Stomach (tissue), 9 donors: ENCODE data around the gene CHRNG. TPM values are rescaled to one million over a fixed set of nuclear protein-coding genes. Genes with fewer than 3 reads are reported as not detected.
A peak's percentile ranks its signal among the peaks of the same experiment; 100 is the strongest.

ENCODE experiments used
- DNase-seq, 2 donors: peaks; one replicate each; pipeline versions ENCODE4 v3.0.0 to v3.0.0-alpha.2; 2013 to 2019
- H3K27ac ChIP-seq, 5 donors: fragments of 200-600 bp in 4 of 5; sonication (generic) in 4 of 5; one replicate each; pipeline ENCODE4 v1.5.1; 2013 to 2019; ENCODE audit warnings: mild to moderate bottlenecking in 1 of 5, moderate library complexity in 1 of 5
- H3K27me3 ChIP-seq, 3 donors: fragments of 200-600 bp; sonication (generic); one replicate each; pipeline ENCODE4 v1.5.1; 2017 to 2019; ENCODE audit warnings: mixed run types in 1 of 3
- H3K36me3 ChIP-seq, 4 donors: fragments of 200-600 bp; sonication (generic); 1 replicate in 3 of 4; 2 replicates in 1 of 4; pipeline ENCODE4 v1.5.1; 2016 to 2019
- H3K4me1 ChIP-seq, 4 donors: fragments of 200-600 bp; sonication (generic); one replicate each; pipeline ENCODE4 v1.5.1; 2016 to 2019
- H3K4me3 ChIP-seq, 4 donors: fragments of 200-600 bp; sonication (generic) in 3 of 4; one replicate each; pipeline ENCODE4 v1.5.1; 2016 to 2019; ENCODE audit warnings: mild to moderate bottlenecking in 1 of 4
- H3K9me3 ChIP-seq, 4 donors: fragments of 200-600 bp; sonication (generic); one replicate each; pipeline ENCODE4 v1.5.1; 2016 to 2019
- EP300 ChIP-seq: sonication (generic); formaldehyde crosslinking; IDR thresholded peaks from one replicate; pipeline ENCODE4 v1.6.1; 2017; ENCODE audit warnings: antibody characterized with exemption
- POLR2A ChIP-seq, 4 donors: fragments of 450-650 bp; IDR thresholded peaks; one replicate each; pipeline ENCODE4 v1.6.1; 2016; ENCODE audit warnings: antibody characterized with exemption in 4 of 4, control low read depth in 2 of 4, mild to moderate bottlenecking in 1 of 4, moderate library complexity in 1 of 4
- POLR2AphosphoS5 ChIP-seq, 3 donors: sonication (generic); formaldehyde crosslinking; IDR thresholded peaks; one replicate each; pipeline ENCODE4 v1.6.1; 2016; ENCODE audit warnings: antibody characterized with exemption in 3 of 3
- WGBS, 5 donors: extraction: QIAGEN DNeasy Blood & Tissue Kit in 3 of 5; methylation state at CpG; one replicate each; pipeline versions ENCODE4 v1.1.5 to v1.1.7; 2013 to 2018; 5-methylcytosine and 5-hydroxymethylcytosine counted together
- intact Hi-C: fragments of 100-400 bp; cut with DNase I; formaldehyde crosslinking; loops from one replicate; pipeline ENCODE4 v1.15.1; 2023; ENCODE audit warnings: low total_unique reads
- polyA plus RNA-seq, 3 donors: library from polyadenylated mRNA; stranded (reverse); fragments of 200-250 nt; gene quantifications; one replicate each; pipeline ENCODE4 v1.2.3, GENCODE V29; 2013
- total RNA-seq, 5 donors: library from RNA; depleted of rRNA; stranded (reverse); fragments of >200 nt; gene quantifications; one replicate each; pipeline versions ENCODE4 v1.1.0 to v1.2.3, GENCODE V29; 2014 to 2016
- TF ChIP-seq, protein P1 (sequence below), 7 experiments: fragments of 450-650 bp in 4 of 7; fragments of 200-600 bp in 3 of 7; sonication (generic) in 3 of 7; IDR thresholded peaks; one replicate each; pipeline ENCODE4 v1.5.1; 2016 to 2019; ENCODE audit warnings: antibody characterized with exemption in 7 of 7, control low read depth in 2 of 7, mild to moderate bottlenecking in 1 of 7
- donor health status: healthy with polysubstance abuse.
- donor health status: Bipolar disorder and iron deficiency.
- donor health status: healthy.

Gene CHRNG
- total and polyA plus RNA-seq, 8 donors: not detected

GRCh38 chr2:232562515-232563151 is 23.1 kb downstream of the CHRNG start:
- WGBS, 5 donors: 82 to 89% (median 86%) methylated on average over 8 of the region's 8 CpGs
- TF ChIP-seq POLR2A (IDR thresholded peaks at IDR 0.05) (no peak), POLR2AphosphoS5 (IDR thresholded peaks at IDR 0.05) (no peak), EP300 (no peak)
- TF ChIP-seq, protein P1, sequence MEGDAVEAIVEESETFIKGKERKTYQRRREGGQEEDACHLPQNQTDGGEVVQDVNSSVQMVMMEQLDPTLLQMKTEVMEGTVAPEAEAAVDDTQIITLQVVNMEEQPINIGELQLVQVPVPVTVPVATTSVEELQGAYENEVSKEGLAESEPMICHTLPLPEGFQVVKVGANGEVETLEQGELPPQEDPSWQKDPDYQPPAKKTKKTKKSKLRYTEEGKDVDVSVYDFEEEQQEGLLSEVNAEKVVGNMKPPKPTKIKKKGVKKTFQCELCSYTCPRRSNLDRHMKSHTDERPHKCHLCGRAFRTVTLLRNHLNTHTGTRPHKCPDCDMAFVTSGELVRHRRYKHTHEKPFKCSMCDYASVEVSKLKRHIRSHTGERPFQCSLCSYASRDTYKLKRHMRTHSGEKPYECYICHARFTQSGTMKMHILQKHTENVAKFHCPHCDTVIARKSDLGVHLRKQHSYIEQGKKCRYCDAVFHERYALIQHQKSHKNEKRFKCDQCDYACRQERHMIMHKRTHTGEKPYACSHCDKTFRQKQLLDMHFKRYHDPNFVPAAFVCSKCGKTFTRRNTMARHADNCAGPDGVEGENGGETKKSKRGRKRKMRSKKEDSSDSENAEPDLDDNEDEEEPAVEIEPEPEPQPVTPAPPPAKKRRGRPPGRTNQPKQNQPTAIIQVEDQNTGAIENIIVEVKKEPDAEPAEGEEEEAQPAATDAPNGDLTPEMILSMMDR (IDR thresholded peaks at IDR 0.05): no peak
- no peak overlapping the region for H3K4me3 ChIP-seq
- no peak overlapping the region for H3K27ac ChIP-seq
- DNase-seq: no peak
- intact Hi-C loops: no loop called here
- no peaks in the 10 kb centered on the region for H3K27me3 ChIP-seq
- no peaks in the 10 kb centered on the region for H3K4me1 ChIP-seq
- peaks cover 59 to 97% (median 97%) of the 10 kb centered on the region in 4 donors for H3K36me3 ChIP-seq
- H3K9me3 ChIP-seq: no peaks in the 10 kb centered on the region

GRCh38 chr2:232563580-232563979 is 24.1 kb downstream of the CHRNG start:
- no peak for DNase-seq
- Histone ChIP-seq H3K27me3 (no peaks in the 10 kb centered on the region), H3K27ac (no peak overlapping the region), H3K9me3 (no peaks in the 10 kb centered on the region), H3K36me3 (peaks cover 59 to 97% (median 97%) of the 10 kb centered on the region in 4 donors), H3K4me3 (no peak overlapping the region), H3K4me1 (peaks cover 0 to 8% (median 0%) of the 10 kb centered on the region in 4 donors)
- no peak for TF ChIP-seq EP300
- TF ChIP-seq, protein P1 (IDR thresholded peaks at IDR 0.05): no peak
- TF ChIP-seq POLR2AphosphoS5 (IDR thresholded peaks at IDR 0.05): no peak
- no peak for TF ChIP-seq POLR2A (IDR thresholded peaks at IDR 0.05)
- intact Hi-C loops: no loop called here
- WGBS, 5 donors: 35 to 58% (median 45%) methylated on average over 3 of the region's 3 CpGs

DNA sequence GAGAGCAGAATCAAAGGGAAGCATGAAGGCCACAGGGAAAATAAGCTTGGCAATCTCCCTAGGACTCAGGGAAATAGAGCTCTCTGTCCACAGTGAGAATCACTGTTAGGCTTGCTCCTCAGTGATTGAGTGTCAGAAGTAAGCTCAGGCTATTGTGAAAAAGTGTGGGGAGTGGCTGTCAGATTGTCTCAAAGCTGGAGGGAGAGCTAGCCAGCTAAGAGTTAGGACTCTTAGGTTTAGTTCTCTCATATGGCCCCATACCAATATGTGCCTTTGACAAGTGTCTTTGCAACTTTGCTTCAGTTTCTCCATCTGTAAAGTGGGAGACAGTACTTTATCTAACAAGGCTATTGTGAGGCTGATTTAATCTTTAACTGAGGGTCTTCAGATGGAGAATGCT is 28.2 kb downstream of the CHRNG start:
- H3K27me3 ChIP-seq: no peaks in the 10 kb centered on the region
- DNase-seq: no peak
- no peaks in the 10 kb centered on the region for H3K9me3 ChIP-seq
- H3K4me3 ChIP-seq: no peak overlapping the region
- intact Hi-C loops: no loop called here
- H3K36me3 ChIP-seq: peaks cover 58 to 100% (median 100%) of the 10 kb centered on the region in 4 donors
- TF ChIP-seq, protein P1 (IDR thresholded peaks at IDR 0.05): no peak
- TF ChIP-seq POLR2AphosphoS5 (IDR thresholded peaks at IDR 0.05) (no peak), POLR2A (IDR thresholded peaks at IDR 0.05) (no peak), EP300 (no peak)
- H3K4me1 ChIP-seq: peaks cover 0 to 22% (median 7%) of the 10 kb centered on the region in 4 donors
- H3K27ac ChIP-seq: peak overlapping the region in 1 of 5 donors; percentile 35

- DNase-seq: no peak
These were observed 28.7 kb downstream of the CHRNG start for GRCh38 chr2:232568161-232568560.

More at GRCh38 chr2:232568161-232568560, 28.7 kb downstream of the CHRNG start:
- peaks cover 61 to 100% (median 100%) of the 10 kb centered on the region in 4 donors for H3K36me3 ChIP-seq
- TF ChIP-seq EP300: no peak
- TF ChIP-seq, protein P1 (IDR thresholded peaks at IDR 0.05): no peak
- no peak overlapping the region for H3K4me3 ChIP-seq
- no peaks in the 10 kb centered on the region for H3K27me3 ChIP-seq
- no peaks in the 10 kb centered on the region for H3K9me3 ChIP-seq
- intact Hi-C loops: no loop called here
- H3K4me1 ChIP-seq: peaks cover 0 to 22% (median 8%) of the 10 kb centered on the region in 4 donors
- peak overlapping the region in 1 of 5 donors; percentile 35 for H3K27ac ChIP-seq
- whole genome bisulfite sequencing, 5 donors: 56 to 63% (median 61%) methylated on average over 5 of the region's 5 CpGs
